ENCODE data around the gene RNF144A. TPM values are rescaled to one million over a fixed set of nuclear protein-coding genes. Genes with fewer than 3 reads are reported as not detected.

RNF144A gene
- polyA plus RNA-seq, 3 donors, result 0.30 to 0.68 (median 0.48) TPM

- intact Hi-C loops (cut with micrococcal nuclease), result loop anchor here in 1 of 2 donors (10.0 kb wide), 1 partner anchor 87 kb away; no protein-coding TSS in a partner anchor
- Histone ChIP-seq H3K27me3 (ENCODE audit: control insufficient read depth in 2 of 2, insufficient read depth in 2 of 2, low read length in 2 of 2) (no peaks in the 10 kb centered on the region), H3K4me2 (replicated peaks; ENCODE audit: extremely low read depth, low read length, poor library complexity, severe bottlenecking) (peak overlapping the region; percentile 86), H3K36me3 (replicated peaks in 1 of 2; ENCODE audit: control insufficient read depth in 1 of 2, insufficient read depth in 2 of 2, low read length in 2 of 2) (no peaks in the 10 kb centered on the region), H3K4me3 (replicated peaks in 1 of 3; ENCODE audit: low read depth in 2 of 3, low read length in 3 of 3) (peak overlapping the region; percentile 19 to 75 (median 29)), H3K9ac (ENCODE audit: insufficient read depth, low read length, poor library complexity, severe bottlenecking) (peak overlapping the region; percentile 56), H3K79me2 (ENCODE audit: insufficient read depth, low read length) (peaks cover 4% of the 10 kb centered on the region), H3K9me3 (replicated peaks in 1 of 2; ENCODE audit: control insufficient read depth in 1 of 2, insufficient read depth in 1 of 2, low read length in 2 of 2) (no peaks in the 10 kb centered on the region), H2AFZ (ENCODE audit: insufficient read depth, low read depth, low read length, poor library complexity, severe bottlenecking) (peak overlapping the region; percentile 83), H3K27ac (ENCODE audit: low read depth in 1 of 2, low read length in 2 of 2) (no peak overlapping the region), H4K20me1 (ENCODE audit: insufficient read depth, low read length) (no peaks in the 10 kb centered on the region), H3K4me1 (ENCODE audit: control insufficient read depth in 1 of 2, insufficient read depth in 2 of 2, low read length in 2 of 2) (peaks cover 11 to 13% of the 10 kb centered on the region in 2 donors)
- peaks cover 0 to 3% (median 0%) of the 10 kb centered on the region in 7 donors for H3K9me3 Mint-ChIP-seq
- H3K4me1 Mint-ChIP-seq, result peaks cover 12% of the 10 kb centered on the region
- H3K27me3 Mint-ChIP-seq (ENCODE audit: low read depth in 3 of 3), result peaks cover 1 to 15% (median 11%) of the 10 kb centered on the region in 3 donors
- WGBS (ENCODE audit: insufficient coverage), result under 1% methylated on average over 63 of the region's 68 CpGs
- peak overlapping the region in 1 of 7 donors; percentile 30 for H3K27ac Mint-ChIP-seq
- peak overlapping the region; percentile 74 to 79 for H3K4me3 Mint-ChIP-seq
- no peak for TF ChIP-seq CTCF (IDR thresholded peaks at IDR 0.05)
- no peaks in the 10 kb centered on the region for H3K36me3 Mint-ChIP-seq
- peak in 1 of 3 donors; percentile 12 for DNase-seq
Measured at GRCh38 chr2:6917761-6918421, 679 bp downstream of the RNF144A start.

DNA sequence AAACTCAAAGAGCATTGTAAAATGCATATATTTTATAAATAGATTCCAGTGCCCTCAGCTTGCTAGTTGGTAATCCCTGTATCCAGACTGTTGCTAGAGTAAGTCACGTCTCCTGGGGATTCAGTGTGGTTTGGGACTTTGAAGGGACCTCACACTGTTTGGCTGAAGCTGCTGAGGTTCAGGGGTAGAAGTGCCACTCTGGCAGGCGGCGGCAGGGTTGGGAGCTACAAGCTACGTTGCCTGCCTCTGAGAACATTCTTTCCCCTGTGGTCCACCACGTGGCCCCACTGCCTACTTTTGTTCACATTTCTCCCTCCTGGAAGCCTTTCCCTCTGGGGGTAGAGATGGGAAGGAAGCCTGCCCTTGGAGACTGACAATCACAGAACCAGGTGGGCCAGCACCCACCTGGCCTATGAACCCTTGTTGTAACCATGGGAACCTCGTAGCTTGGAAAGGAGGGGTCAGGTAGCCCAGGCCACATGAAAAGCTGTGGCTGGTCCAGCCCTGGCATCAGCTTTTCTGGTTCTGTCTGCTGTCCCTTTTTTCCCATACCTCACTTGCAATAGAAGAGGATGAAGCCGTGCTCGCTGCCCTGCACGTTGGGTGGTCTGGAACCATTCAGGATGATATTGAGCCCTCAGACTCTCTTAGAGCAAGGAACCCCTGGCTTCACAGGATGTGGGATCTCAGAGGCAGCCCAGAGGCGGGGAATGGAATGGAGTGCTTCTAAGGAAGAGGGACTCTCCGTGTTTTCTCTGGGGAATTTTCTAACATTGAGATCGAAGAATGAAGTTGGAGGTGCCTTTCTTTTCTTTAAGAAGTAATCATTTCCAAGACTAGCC lies 2.9 kb downstream of the RNF144A start:
- intact Hi-C loops (cut with micrococcal nuclease), result loop anchor here (5.0 to 10.0 kb wide), 2 partner anchors 85 to 92 kb away; no protein-coding TSS in a partner anchor
- TF ChIP-seq CTCF (IDR thresholded peaks at IDR 0.05), result no peak
- DNase-seq, result no peak

More for the DNA sequence above, 2.9 kb downstream of the RNF144A start:
- H3K4me1 Mint-ChIP-seq, result peaks cover 21% of the 10 kb centered on the region
- H3K36me3 Mint-ChIP-seq, result peaks cover 0 to 3% of the 10 kb centered on the region in 2 donors
- H3K9me3 Mint-ChIP-seq, result peaks cover 0 to 3% (median 0%) of the 10 kb centered on the region in 7 donors
- Histone ChIP-seq H3K36me3 (replicated peaks in 1 of 2; ENCODE audit: control insufficient read depth in 1 of 2, insufficient read depth in 2 of 2, low read length in 2 of 2) (no peaks in the 10 kb centered on the region), H3K79me2 (ENCODE audit: insufficient read depth, low read length) (peaks cover 4% of the 10 kb centered on the region), H2AFZ (ENCODE audit: insufficient read depth, low read depth, low read length, poor library complexity, severe bottlenecking) (no peak overlapping the region), H4K20me1 (ENCODE audit: insufficient read depth, low read length) (no peaks in the 10 kb centered on the region), H3K27ac (ENCODE audit: low read depth in 1 of 2, low read length in 2 of 2) (no peak overlapping the region), H3K9ac (ENCODE audit: insufficient read depth, low read length, poor library complexity, severe bottlenecking) (no peak overlapping the region), H3K4me1 (ENCODE audit: control insufficient read depth in 1 of 2, insufficient read depth in 2 of 2, low read length in 2 of 2) (peaks cover 11 to 13% of the 10 kb centered on the region in 2 donors), H3K4me2 (replicated peaks; ENCODE audit: extremely low read depth, low read length, poor library complexity, severe bottlenecking) (no peak overlapping the region), H3K4me3 (replicated peaks in 1 of 3; ENCODE audit: low read depth in 2 of 3, low read length in 3 of 3) (no peak overlapping the region), H3K9me3 (replicated peaks in 1 of 2; ENCODE audit: control insufficient read depth in 1 of 2, insufficient read depth in 1 of 2, low read length in 2 of 2) (no peaks in the 10 kb centered on the region), H3K27me3 (ENCODE audit: control insufficient read depth in 2 of 2, insufficient read depth in 2 of 2, low read length in 2 of 2) (no peaks in the 10 kb centered on the region)
- no peak overlapping the region for H3K27ac Mint-ChIP-seq
- H3K27me3 Mint-ChIP-seq (ENCODE audit: low read depth in 3 of 3), result peaks cover 2 to 15% (median 11%) of the 10 kb centered on the region in 3 donors
- H3K4me3 Mint-ChIP-seq, result no peak overlapping the region
- WGBS (ENCODE audit: insufficient coverage), result 38% methylated on average over 2 of the region's 12 CpGs

Data from CD14-positive monocyte (primary cell).